Tibial artery (tissue), 4 donors: ENCODE data around the gene OR2A42.
"Not testable (repeated sequence)": the region's sequence is repeated elsewhere in the genome, so short reads cannot be mapped to it uniquely, and the experiment has no call there.

Source experiments
- DNase-seq, 2 donors: peaks; one replicate each; pipeline ENCODE4 v3.0.0-alpha.2; 2019
- H3K27ac ChIP-seq, 2 donors: fragments of 200-600 bp; sonication (generic) in 1 of 2; 1 replicate in 1 of 2; 2 replicates in 1 of 2; pipeline ENCODE4 v1.5.1; 2018 to 2019; ENCODE audit warnings: mild to moderate bottlenecking in 1 of 2
- H3K27me3 ChIP-seq, 2 donors: fragments of 200-600 bp; sonication (generic) in 1 of 2; one replicate each; pipeline versions ENCODE4 v1.5.1 to v1.6.0; 2016 to 2019
- H3K36me3 ChIP-seq, 3 donors: fragments of 200-600 bp; sonication (generic) in 2 of 3; one replicate each; pipeline ENCODE4 v1.5.1; 2016 to 2019; ENCODE audit warnings: mild to moderate bottlenecking in 2 of 3
- H3K4me1 ChIP-seq, 4 donors: fragments of 200-600 bp; sonication (generic) in 2 of 4; 1 replicate in 3 of 4; 2 replicates in 1 of 4; pipeline ENCODE4 v1.5.1; 2016 to 2019
- H3K4me3 ChIP-seq, 2 donors: fragments of 200-600 bp; sonication (generic) in 1 of 2; 1 replicate in 1 of 2; 2 replicates in 1 of 2; pipeline ENCODE4 v1.5.1; 2018 to 2019; ENCODE audit warnings: mild to moderate bottlenecking in 2 of 2
- H3K9me3 ChIP-seq, 3 donors: fragments of 200-600 bp; sonication (generic) in 1 of 3; one replicate each; pipeline ENCODE4 v1.5.1; 2016 to 2019
- CTCF ChIP-seq, 2 experiments: fragments of 200-600 bp in 1 of 2; fragments of 450-650 bp in 1 of 2; IDR thresholded peaks; one replicate each; pipeline ENCODE4 v1.5.1; 2017 to 2019; ENCODE audit warnings: antibody characterized with exemption in 2 of 2, mild to moderate bottlenecking in 1 of 2, moderate library complexity in 1 of 2
- intact Hi-C: fragments of 100-400 bp; cut with DNase I; formaldehyde crosslinking; loops from one replicate; pipeline ENCODE4 v1.15.0; 2023; ENCODE audit warnings: low total_unique reads

Gene OR2A42

DNA sequence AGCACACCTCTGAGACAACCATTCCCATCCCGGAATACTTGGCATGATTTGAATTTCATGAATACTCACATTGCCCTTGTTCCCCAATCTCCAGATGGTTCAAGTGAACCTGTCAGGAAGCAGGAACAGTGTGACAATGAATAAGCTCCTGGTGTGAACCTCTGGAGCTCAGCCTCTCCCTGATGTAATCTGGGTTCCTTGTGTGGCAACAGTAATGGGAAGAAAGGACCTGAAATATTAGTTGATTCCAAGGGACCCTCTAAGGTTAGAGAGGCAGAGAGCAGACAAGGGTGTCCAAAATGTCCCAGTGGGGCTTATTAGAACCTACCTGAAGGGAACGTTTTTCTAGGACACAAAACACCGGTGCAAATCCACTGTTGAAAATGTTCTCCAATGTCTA is 16.7 kb upstream of the OR2A42 start:
- Histone ChIP-seq H3K9me3 (no peaks in the 10 kb centered on the region), H3K27ac (no peak overlapping the region), H3K27me3 (no peaks in the 10 kb centered on the region), H3K4me1 (no peaks in the 10 kb centered on the region), H3K36me3 (no peaks in the 10 kb centered on the region), H3K4me3 (no peak overlapping the region)
- intact Hi-C loops: no loop called here
- DNase-seq: no peak
- TF ChIP-seq CTCF (IDR thresholded peaks at IDR 0.05): no peak

GRCh38 chr7:144255471-144255897 is 16.1 kb upstream of the OR2A42 start:
- H3K27ac ChIP-seq: no peak overlapping the region
- no peak for DNase-seq
- H3K4me1 ChIP-seq: no peaks in the 10 kb centered on the region
- no peaks in the 10 kb centered on the region for H3K27me3 ChIP-seq
- no peak overlapping the region for H3K4me3 ChIP-seq
- intact Hi-C loops: no loop called here
- TF ChIP-seq CTCF (IDR thresholded peaks at IDR 0.05): no peak
- no peaks in the 10 kb centered on the region for H3K9me3 ChIP-seq
- H3K36me3 ChIP-seq: no peaks in the 10 kb centered on the region

- intact Hi-C loops, H3K4me1 ChIP-seq, H3K27me3 ChIP-seq, DNase-seq, H3K9me3 ChIP-seq, H3K36me3 ChIP-seq, H3K27ac ChIP-seq, H3K4me3 ChIP-seq: not testable (repeated sequence)
These were observed 12.9 kb upstream of the OR2A42 start for GRCh38 chr7:144252307-144252706.

DNA sequence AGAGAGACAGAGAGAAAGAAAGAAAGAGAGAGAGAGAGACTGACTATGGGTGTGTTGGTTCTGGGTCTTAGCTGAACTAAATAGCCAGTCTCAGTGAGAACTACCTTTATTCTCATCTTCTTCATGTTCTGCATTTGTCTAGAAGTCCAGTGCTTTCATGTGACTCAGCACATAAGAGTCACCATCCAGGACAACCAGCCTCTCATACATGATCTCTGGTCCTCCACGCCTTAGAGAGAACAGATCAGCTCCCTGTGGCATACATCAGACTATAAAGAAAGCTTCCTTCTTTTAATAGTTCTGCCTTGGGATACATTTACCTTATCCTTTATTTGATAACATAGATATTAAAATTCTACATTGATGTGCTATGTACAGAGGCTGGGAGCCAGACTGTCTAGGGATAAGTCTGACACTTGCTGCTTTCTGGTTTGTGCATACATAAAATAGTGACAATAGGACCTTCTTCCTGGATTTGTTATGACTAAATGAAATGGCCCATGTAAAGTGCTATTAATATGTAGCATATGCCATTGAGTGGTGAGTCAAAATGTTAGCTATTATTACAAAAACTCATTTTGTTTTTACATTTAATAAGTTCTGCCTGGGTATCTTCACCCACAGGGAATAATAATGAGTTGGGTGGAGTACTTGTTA is 8.4 kb upstream of the OR2A42 start:
- H3K9me3 ChIP-seq, H3K27me3 ChIP-seq, H3K36me3 ChIP-seq, DNase-seq, H3K27ac ChIP-seq, H3K4me1 ChIP-seq, H3K4me3 ChIP-seq, intact Hi-C loops: not testable (repeated sequence)

- H3K9me3 ChIP-seq: not testable (repeated sequence)
These were observed 7.6 kb upstream of the OR2A42 start for GRCh38 chr7:144246967-144247366.

GRCh38 chr7:144245372-144245771 is 6.0 kb upstream of the OR2A42 start:
- intact Hi-C loops, H3K9me3 ChIP-seq: not testable (repeated sequence)

More at GRCh38 chr7:144246967-144247366, 7.6 kb upstream of the OR2A42 start:
- intact Hi-C loops, H3K27ac ChIP-seq, H3K27me3 ChIP-seq, H3K4me1 ChIP-seq, DNase-seq, H3K36me3 ChIP-seq, H3K4me3 ChIP-seq: not testable (repeated sequence)

GRCh38 chr7:144238530-144239082 is 799 bp downstream of the OR2A42 start:
- H3K9me3 ChIP-seq, DNase-seq, H3K4me1 ChIP-seq, H3K36me3 ChIP-seq, H3K4me3 ChIP-seq, intact Hi-C loops, H3K27me3 ChIP-seq, H3K27ac ChIP-seq: not testable (repeated sequence)

More at GRCh38 chr7:144245372-144245771, 6.0 kb upstream of the OR2A42 start:
- H3K27ac ChIP-seq, H3K36me3 ChIP-seq, H3K27me3 ChIP-seq, H3K4me1 ChIP-seq, DNase-seq, H3K4me3 ChIP-seq: not testable (repeated sequence)

DNA sequence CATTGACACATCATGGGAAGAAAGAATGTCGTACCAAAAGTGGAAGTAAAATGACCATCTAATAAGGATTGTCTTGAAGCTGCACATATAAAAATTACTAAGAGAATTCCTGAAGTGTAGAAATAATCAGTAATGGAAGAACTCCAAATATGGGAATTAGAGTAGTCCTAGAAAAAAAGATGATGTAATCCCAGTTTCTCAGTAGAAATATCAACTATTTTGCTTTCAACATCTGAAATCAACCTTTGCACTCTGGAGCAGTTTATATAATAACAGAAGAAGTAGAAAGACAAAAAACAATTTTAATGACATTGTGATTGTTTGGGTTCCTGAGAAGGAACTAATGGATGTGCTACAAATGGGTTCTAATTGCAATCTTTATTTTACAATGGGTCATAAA is 6.4 kb downstream of the OR2A42 start:
- H3K27me3 ChIP-seq, H3K9me3 ChIP-seq, H3K4me1 ChIP-seq, H3K4me3 ChIP-seq, H3K36me3 ChIP-seq, H3K27ac ChIP-seq, DNase-seq, intact Hi-C loops: not testable (repeated sequence)

DNA sequence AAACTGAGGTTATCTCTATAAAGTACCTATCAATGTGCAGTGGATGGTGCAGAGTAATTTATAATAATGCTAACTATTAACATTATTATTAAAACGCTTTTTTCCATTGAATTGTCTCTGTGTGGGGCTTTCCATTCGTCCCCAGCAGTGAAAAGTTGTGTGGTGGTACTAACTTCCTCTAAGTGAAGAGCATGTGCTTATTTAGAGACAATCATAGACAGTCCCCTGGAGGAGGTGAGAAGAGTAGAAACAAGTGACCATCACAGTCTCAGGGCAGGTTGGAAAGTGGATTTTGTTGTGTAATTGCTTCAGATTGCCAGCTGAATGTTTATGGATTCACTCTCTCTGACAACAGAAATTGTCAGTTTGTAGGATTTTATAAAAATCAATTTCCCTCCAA is 8.4 kb downstream of the OR2A42 start:
- H3K27me3 ChIP-seq, H3K27ac ChIP-seq, H3K4me1 ChIP-seq, H3K4me3 ChIP-seq, intact Hi-C loops, H3K36me3 ChIP-seq, H3K9me3 ChIP-seq, DNase-seq: not testable (repeated sequence)

DNA sequence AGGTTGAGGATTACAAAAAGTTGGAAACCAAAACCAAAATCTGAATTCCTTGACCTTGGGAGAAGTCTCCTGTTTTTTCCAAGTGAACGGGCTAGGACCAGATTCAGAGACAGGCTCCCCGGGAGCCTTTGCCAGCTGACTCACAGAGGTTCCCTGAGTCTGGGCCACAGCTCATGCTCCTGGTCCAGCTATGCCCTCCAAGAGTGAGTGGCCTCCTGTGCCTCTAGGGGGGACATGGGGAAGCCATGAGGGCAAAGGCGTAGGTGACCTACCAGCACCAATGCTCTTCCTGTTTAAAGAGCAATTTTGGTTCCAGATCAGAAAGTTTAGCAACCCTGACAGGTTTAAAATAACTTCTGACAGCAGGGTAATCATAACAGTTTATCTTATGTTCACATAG is 10.6 kb downstream of the OR2A42 start:
- H3K4me3 ChIP-seq, DNase-seq, H3K36me3 ChIP-seq, H3K9me3 ChIP-seq, H3K4me1 ChIP-seq, intact Hi-C loops, H3K27ac ChIP-seq, H3K27me3 ChIP-seq: not testable (repeated sequence)

DNA sequence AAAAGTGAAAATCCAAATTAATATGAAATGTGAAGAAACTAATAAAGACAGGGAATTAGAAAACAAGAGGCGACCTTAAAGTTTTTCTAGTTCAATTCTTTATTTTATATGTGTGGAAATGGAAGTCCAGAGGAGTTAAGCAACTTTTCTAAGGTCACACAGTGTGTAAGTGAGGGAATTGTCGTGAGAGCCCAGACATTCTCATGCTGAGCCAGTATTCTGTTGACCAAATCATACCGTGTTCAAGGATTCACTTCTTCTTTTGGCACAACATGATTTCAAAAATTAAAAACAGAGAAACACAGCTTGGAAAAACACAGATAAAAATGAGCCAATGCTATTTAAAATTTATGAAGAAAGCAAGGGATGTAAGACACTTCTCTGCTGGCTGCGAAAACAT is 12.5 kb downstream of the OR2A42 start:
- H3K27ac ChIP-seq, H3K36me3 ChIP-seq, H3K4me1 ChIP-seq, intact Hi-C loops, H3K4me3 ChIP-seq, H3K27me3 ChIP-seq, H3K9me3 ChIP-seq: not testable (repeated sequence)
- DNase-seq: peak in 1 of 2 donors; percentile 14

GRCh38 chr7:144223675-144224074 is 15.7 kb downstream of the OR2A42 start:
- DNase-seq, intact Hi-C loops, H3K4me3 ChIP-seq, H3K36me3 ChIP-seq, H3K27ac ChIP-seq, H3K9me3 ChIP-seq, H3K4me1 ChIP-seq, H3K27me3 ChIP-seq: not testable (repeated sequence)

- DNase-seq, H3K36me3 ChIP-seq, H3K27me3 ChIP-seq, H3K27ac ChIP-seq, H3K9me3 ChIP-seq, H3K4me3 ChIP-seq, intact Hi-C loops, H3K4me1 ChIP-seq: not testable (repeated sequence)
These were observed 18.9 kb downstream of the OR2A42 start for GRCh38 chr7:144220531-144220930.
